Transverse colon (tissue), 4 donors: ENCODE results near the gene CALML6.

Experiments
- POLR2A ChIP-seq: fragments of 450-650 bp; IDR thresholded peaks from one replicate; pipeline ENCODE4 v1.6.1; 2016; ENCODE audit warnings: antibody characterized with exemption, mild to moderate bottlenecking, moderate library complexity
- POLR2AphosphoS5 ChIP-seq, 3 donors: sonication (generic); formaldehyde crosslinking; IDR thresholded peaks; one replicate each; pipeline ENCODE4 v1.6.1; 2016; ENCODE audit warnings: antibody characterized with exemption in 3 of 3
- TF ChIP-seq, protein P1 (sequence below), 5 experiments: fragments of 200-600 bp in 3 of 5; fragments of 450-650 bp in 2 of 5; sonication (generic) in 3 of 5; IDR thresholded peaks; 1 replicate in 2 of 5; 2 replicates in 3 of 5; pipeline ENCODE4 v1.5.1; 2016 to 2017; ENCODE audit warnings: antibody characterized with exemption in 5 of 5, inconsistent platforms in 3 of 5, mild to moderate bottlenecking in 2 of 5, moderate library complexity in 1 of 5

DNA sequence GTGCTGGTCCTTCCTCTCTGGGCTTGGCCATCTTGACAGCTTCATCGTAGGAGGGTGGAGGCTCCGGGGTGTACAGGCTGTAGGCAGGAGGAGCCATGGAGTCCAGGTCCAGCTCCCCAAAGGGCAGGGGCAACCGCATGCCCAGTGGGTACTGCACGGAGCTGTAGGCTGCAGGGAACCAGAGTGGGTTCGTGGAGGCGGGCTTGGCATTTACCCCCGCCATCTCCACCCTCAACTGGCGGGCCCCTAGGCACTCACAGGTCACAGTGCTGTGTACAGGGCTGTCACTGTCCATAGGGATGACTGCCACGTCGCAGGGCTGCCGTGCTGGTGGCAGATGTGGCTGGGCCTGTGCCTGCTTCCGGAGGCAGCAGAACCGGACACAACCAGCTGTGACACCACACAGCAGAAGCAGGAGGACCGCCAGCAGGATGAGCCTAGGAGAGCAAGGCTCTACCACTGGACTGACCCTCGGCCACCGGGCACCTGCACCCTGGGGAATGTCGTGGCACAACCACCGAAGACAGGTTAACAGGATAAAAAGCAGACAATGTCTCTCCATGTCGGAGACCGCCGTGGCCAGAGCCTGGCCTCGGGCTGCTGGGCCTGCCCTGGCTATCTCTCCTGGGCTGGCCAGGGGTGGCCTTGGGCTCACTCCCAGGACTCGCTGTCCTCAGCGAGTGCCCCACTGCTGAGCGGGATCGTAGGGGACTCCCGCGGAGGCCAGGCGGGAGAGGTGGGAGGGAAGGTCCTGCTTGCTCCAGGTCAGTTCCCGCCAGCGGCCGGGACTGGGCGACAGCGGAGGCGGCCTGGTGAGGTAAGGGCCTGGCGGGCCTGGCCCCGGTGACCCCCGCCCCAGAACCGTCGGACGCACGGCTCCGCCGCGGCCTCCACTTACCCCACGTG, 3.2 kb downstream of the CALML6 start:
- TF ChIP-seq, protein P1, sequence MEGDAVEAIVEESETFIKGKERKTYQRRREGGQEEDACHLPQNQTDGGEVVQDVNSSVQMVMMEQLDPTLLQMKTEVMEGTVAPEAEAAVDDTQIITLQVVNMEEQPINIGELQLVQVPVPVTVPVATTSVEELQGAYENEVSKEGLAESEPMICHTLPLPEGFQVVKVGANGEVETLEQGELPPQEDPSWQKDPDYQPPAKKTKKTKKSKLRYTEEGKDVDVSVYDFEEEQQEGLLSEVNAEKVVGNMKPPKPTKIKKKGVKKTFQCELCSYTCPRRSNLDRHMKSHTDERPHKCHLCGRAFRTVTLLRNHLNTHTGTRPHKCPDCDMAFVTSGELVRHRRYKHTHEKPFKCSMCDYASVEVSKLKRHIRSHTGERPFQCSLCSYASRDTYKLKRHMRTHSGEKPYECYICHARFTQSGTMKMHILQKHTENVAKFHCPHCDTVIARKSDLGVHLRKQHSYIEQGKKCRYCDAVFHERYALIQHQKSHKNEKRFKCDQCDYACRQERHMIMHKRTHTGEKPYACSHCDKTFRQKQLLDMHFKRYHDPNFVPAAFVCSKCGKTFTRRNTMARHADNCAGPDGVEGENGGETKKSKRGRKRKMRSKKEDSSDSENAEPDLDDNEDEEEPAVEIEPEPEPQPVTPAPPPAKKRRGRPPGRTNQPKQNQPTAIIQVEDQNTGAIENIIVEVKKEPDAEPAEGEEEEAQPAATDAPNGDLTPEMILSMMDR (IDR thresholded peaks at IDR 0.05): no peak
- TF ChIP-seq POLR2AphosphoS5 (IDR thresholded peaks at IDR 0.05) (no peak), POLR2A (no peak)
